GM12878 (cell line): ENCODE results near the gene LAMA4. TPM values are rescaled to one million over a fixed set of nuclear protein-coding genes. Genes with fewer than 3 reads are reported as not detected.

Experiments used
- ATAC-seq: fragments of 200-7000 bp; cut with Tn5 transposase; 3 replicates; pipeline ENCODE4 v1.9.1; 2020; ENCODE audit warnings: mild to moderate bottlenecking, moderate library complexity
- BruUV-seq: library from RNA; stranded (reverse); fragments of 400-500 nt; replicated peaks from 2 replicates; lab custom pipeline; 2021; lab: Mats Ljungman, UMichigan
- CTCF ChIA-PET: fragments of 300-600 bp; sonication (Branson Sonifier 250); formaldehyde crosslinking; extraction: SDS; loops from one replicate; lab custom pipeline; 2021; ENCODE audit warnings: inconsistent platforms; lab: Yijun Ruan, JAX
- POLR2A ChIA-PET: fragments of 350-600 bp; formaldehyde crosslinking; extraction: SDS; loops from one replicate; lab custom pipeline; 2021; ENCODE audit warnings: inconsistent platforms; lab: Charles Lee
- RAD21 ChIA-PET: fragments of 300-600 bp; sonication (Branson Sonifier 250); formaldehyde crosslinking; loops from one replicate; lab custom pipeline; 2023; ENCODE audit warnings: antibody characterized with exemption; ENCODE audit not compliant: unreplicated experiment; lab: Charles Lee
- SMC1A ChIA-PET: fragments of 300-600 bp; sonication (Branson Sonifier 250); formaldehyde crosslinking; loops from one replicate; lab custom pipeline; 2023; ENCODE audit not compliant: unreplicated experiment, uncharacterized antibody; lab: Charles Lee
- DNase-seq: peaks from one replicate; pipeline ENCODE4 v3.0.0-alpha.2; 2011; ENCODE audit warnings: low read depth, low spot score
- FAIRE-seq: peaks from 3 replicates; lab custom pipeline; 2011; peaks lifted over from hg19 to GRCh38; lab: Jason Lieb, UNC
- H2AFZ ChIP-seq: 2 replicates; pipeline ENCODE4 v1.6.0; 2011; ENCODE audit warnings: low read depth, low read length, control low read depth; ENCODE audit not compliant: control insufficient read depth
- H3K27ac ChIP-seq: 2 replicates; pipeline ENCODE4 v1.5.1; 2011; ENCODE audit warnings: control low read depth; ENCODE audit not compliant: control insufficient read depth, insufficient read depth
- H3K27me3 ChIP-seq, 2 experiments: replicated peaks in 1 of 2; 2 replicates each; pipeline versions ENCODE4 v1.6.0 to v1.6.1; 2011; ENCODE audit warnings: low read length in 1 of 2; ENCODE audit not compliant: control insufficient read depth in 2 of 2, insufficient read depth in 2 of 2
- H3K36me3 ChIP-seq, 2 experiments: 2 replicates each; pipeline ENCODE4 v1.5.1; 2011; ENCODE audit warnings: low read length in 1 of 2; ENCODE audit not compliant: control insufficient read depth in 2 of 2, insufficient read depth in 2 of 2
- H3K4me1 ChIP-seq: 2 replicates; pipeline ENCODE4 v1.6.1; 2011; ENCODE audit warnings: mild to moderate bottlenecking, low read length, moderate library complexity, mixed read lengths; ENCODE audit not compliant: control insufficient read depth, insufficient read depth
- H3K4me2 ChIP-seq: 2 replicates; pipeline ENCODE4 v1.6.0; 2011; ENCODE audit warnings: control low read depth; ENCODE audit not compliant: control insufficient read depth, insufficient read depth
- H3K4me3 ChIP-seq: fragments of 200-600 bp; sonication (generic); 2 replicates; pipeline ENCODE4 v1.5.1; 2016
- H3K79me2 ChIP-seq: 2 replicates; pipeline ENCODE4 v1.6.0; 2011; ENCODE audit warnings: low read length; ENCODE audit not compliant: control insufficient read depth, insufficient read depth
- H3K9ac ChIP-seq: 2 replicates; pipeline ENCODE4 v1.8.0; 2011; ENCODE audit warnings: low read length, control low read depth, mixed read lengths; ENCODE audit not compliant: control insufficient read depth, insufficient read depth
- H3K9me3 ChIP-seq: replicated peaks from 3 replicates; pipeline ENCODE4 v1.5.1; 2011; ENCODE audit warnings: mild to moderate bottlenecking, low read length; ENCODE audit not compliant: control insufficient read depth, insufficient read depth
- H4K20me1 ChIP-seq: 2 replicates; pipeline ENCODE4 v1.6.0; 2011; ENCODE audit not compliant: control insufficient read depth, insufficient read depth
- BMI1 ChIP-seq: fragments of 450-650 bp; IDR thresholded peaks from 2 replicates; pipeline ENCODE4 v1.6.1; 2016; ENCODE audit warnings: mild to moderate bottlenecking, moderate library complexity, borderline replicate concordance
- CHD2 ChIP-seq: IDR thresholded peaks from 2 replicates; pipeline ENCODE4 v1.6.1; 2011; ENCODE audit warnings: low read depth, low read length, improper control_type of control experiment, borderline replicate concordance
- CREB1 ChIP-seq: IDR thresholded peaks from 2 replicates; pipeline ENCODE4 v1.6.1; 2012; ENCODE audit warnings: low read depth, mild to moderate bottlenecking, inconsistent platforms
- CTCF ChIP-seq, 3 experiments: IDR thresholded peaks in 2 of 3; conservative IDR thresholded peaks in 1 of 3; 2 replicates each; pipeline ENCODE4 v1.5.1; 2011; ENCODE audit warnings: low read depth in 3 of 3, low read length in 3 of 3, mild to moderate bottlenecking in 3 of 3, control low read depth in 2 of 3, moderate library complexity in 2 of 3, inconsistent platforms in 1 of 3, mixed read lengths in 1 of 3; ENCODE audit not compliant: control insufficient read depth in 2 of 3, insufficient read depth in 1 of 3; ENCODE audit errors: extremely low read depth in 1 of 3
- GABPA ChIP-seq: IDR thresholded peaks from 2 replicates; pipeline ENCODE4 v1.6.1; 2014; ENCODE audit warnings: antibody characterized with exemption, low read depth, mild to moderate bottlenecking, inconsistent platforms
- MXI1 ChIP-seq: fragments of 150-350 bp; IDR thresholded peaks from 2 replicates; pipeline ENCODE4 v1.6.1; 2011; ENCODE audit warnings: low read depth, mild to moderate bottlenecking, inconsistent platforms, low read length, improper control_type of control experiment
- NKRF ChIP-seq: fragments of 450-650 bp; conservative IDR thresholded peaks from 2 replicates; pipeline ENCODE4 v1.6.1; 2017; ENCODE audit warnings: mild to moderate bottlenecking, moderate library complexity
- PBX3 ChIP-seq: IDR thresholded peaks from 2 replicates; pipeline ENCODE4 v1.6.1; 2011; ENCODE audit warnings: mild to moderate bottlenecking, low read depth, low read length, moderate library complexity; ENCODE audit not compliant: insufficient replicate concordance
- RAD21 ChIP-seq: IDR thresholded peaks from 2 replicates; pipeline ENCODE4 v1.6.1; 2011; ENCODE audit warnings: mild to moderate bottlenecking, low read depth, low read length, moderate library complexity; ENCODE audit not compliant: insufficient read depth
- YY1 ChIP-seq: IDR thresholded peaks from 2 replicates; pipeline ENCODE4 v1.6.1; 2011; ENCODE audit warnings: low read depth, mild to moderate bottlenecking, low read length
- ZNF592 ChIP-seq: fragments of 450-650 bp; IDR thresholded peaks from 2 replicates; pipeline ENCODE4 v1.6.1; 2017; ENCODE audit warnings: mild to moderate bottlenecking, moderate library complexity
- WGBS: methylation state at CpG from one replicate; pipeline ENCODE4 v1.1.6; 2016; ENCODE audit warnings: low lambda C conversion rate; ENCODE audit not compliant: insufficient replicate concordance, insufficient coverage; ENCODE audit errors: missing lambda C conversion rate; 5-methylcytosine and 5-hydroxymethylcytosine counted together
- in situ Hi-C: fragments of 300-500 bp; cut with MboI; formaldehyde crosslinking; loops from 9 replicates; pipeline ENCODE4 v1.14.3; 2018; ENCODE audit warnings: mixed read lengths
- intact Hi-C: fragments of 100-400 bp; cut with micrococcal nuclease; formaldehyde crosslinking; loops from one replicate; pipeline ENCODE4 v1.14.2; 2022; ENCODE audit not compliant: unreplicated experiment
- polyA plus RNA-seq, 11 experiments: library from polyadenylated mRNA; depleted of rRNA in 4 of 11; unstranded in 6 of 11; stranded (reverse) in 5 of 11; fragments of >200 nt; fragmentation: Nextera tagmentation in 4 of 11; fragmentation: Illumina TruSeq in 1 of 11; extraction: Ambion mirVana in 4 of 11; extraction: Trizol in 1 of 11; gene quantifications; 1 replicate in 1 of 11; 2 replicates in 10 of 11; pipeline versions ENCODE4 v1.2.1 to v1.2.3, GENCODE V29; 2011 to 2016; ENCODE audit warnings: inconsistent platforms in 2 of 11, missing spikeins in 2 of 11, low read depth in 1 of 11
- total RNA-seq, 4 experiments: library from RNA; depleted of rRNA in 3 of 4; stranded (reverse); fragments of >200 nt in 3 of 4; fragmentation: Illumina TruSeq in 1 of 4; extraction: Trizol in 1 of 4; gene quantifications; 2 replicates each; pipeline versions ENCODE4 v1.2.1 to v1.2.3, GENCODE V29; 2013 to 2021

LAMA4 gene
- total and polyA plus RNA-seq, 10 of the 15 experiments (the other 5 are each of a cell fraction or from before 2014, with no cell fraction given) = 0.11 to 0.21 (median 0.14) TPM; not detected in 7

GRCh38 chr6:112235956-112236355 lies 18.4 kb downstream of the LAMA4 start:
- FAIRE-seq = no peak
- ChIA-PET CTCF (interaction anchor here (0.5 to 2.2 kb wide), 3 partner anchors 11 to 76 kb away, joined by 3 to 9 read pairs (median 4); no protein-coding TSS in a partner anchor), RAD21 (interaction anchor here (1.2 kb wide), 1 partner anchor 75 kb away, joined by 3 read pairs; no protein-coding TSS in a partner anchor), POLR2A (no interaction called here), SMC1A (interaction anchor here (1.3 kb wide), 1 partner anchor 11 kb away, joined by 4 read pairs; no protein-coding TSS in a partner anchor)
- in situ Hi-C loops = no loop called here
- 5% methylated on average over 5 of the region's 5 CpGs for WGBS
- intact Hi-C loops = no loop called here
- Histone ChIP-seq H4K20me1 (no peaks in the 10 kb centered on the region), H3K4me3 (no peak overlapping the region), H3K4me1 (no peaks in the 10 kb centered on the region), H2AFZ (no peak overlapping the region), H3K27me3 (no peaks in the 10 kb centered on the region; a peak in 2 of 4 replicates), H3K36me3 (no peaks in the 10 kb centered on the region), H3K4me2 (no peak overlapping the region), H3K9me3 (no peaks in the 10 kb centered on the region), H3K27ac (no peak overlapping the region), H3K79me2 (no peaks in the 10 kb centered on the region), H3K9ac (no peak overlapping the region)
- no peak for TF ChIP-seq BMI1
- no peak for TF ChIP-seq ZNF592
- TF ChIP-seq PBX3 = no peak
- no peak for TF ChIP-seq MXI1
- TF ChIP-seq NKRF = no peak
- TF ChIP-seq CTCF (IDR thresholded peaks at IDR 0.05 in 2 of 3, conservative IDR thresholded peaks at IDR 0.05 in 1 of 3; ENCODE audit: control insufficient read depth in 2 of 3, extremely low read depth in 1 of 3, insufficient read depth in 1 of 3, low read depth in 3 of 3, low read length in 3 of 3) = no peak
- TF ChIP-seq GABPA = no peak
- TF ChIP-seq CHD2 = no peak
- no peak for TF ChIP-seq CREB1
- TF ChIP-seq RAD21 = no peak
- no peak for TF ChIP-seq YY1
- no peak for ATAC-seq
- BruUV-seq = no TSS peak
- no peak for DNase-seq
